ENCODE data around the gene FBH1. TPM values are rescaled to one million over a fixed set of nuclear protein-coding genes. Genes with fewer than 3 reads are reported as not detected.

Gene FBH1
- total and polyA plus RNA-seq, 9 of the 15 experiments (the other 6 are each of a cell fraction or from before 2014, with no cell fraction given) = 13.4 to 108 (median 77.8) TPM

DNA sequence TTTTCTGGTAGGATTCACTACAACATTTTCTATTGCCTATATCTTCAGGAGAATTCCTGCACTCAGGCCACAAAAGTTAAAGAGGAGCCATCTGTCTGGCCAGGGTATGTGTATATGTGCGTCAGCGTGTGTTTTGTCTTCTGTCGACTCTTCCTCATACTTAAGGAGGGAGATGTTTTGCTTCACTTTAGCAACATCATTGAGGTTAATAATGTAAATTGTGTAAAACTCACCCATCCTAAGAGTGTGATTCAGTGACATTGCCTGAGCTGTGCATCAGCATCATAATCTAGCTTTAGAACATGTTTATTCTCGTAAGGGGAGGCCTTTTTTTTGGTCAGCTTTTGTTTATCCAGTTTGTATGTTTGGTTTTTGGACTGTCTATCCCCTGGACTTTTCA lies 23.7 kb downstream of the FBH1 start (continued):
- TF ChIP-seq ZBTB5 (IDR thresholded peaks at IDR 0.05) = no peak
- no peak for TF ChIP-seq FOXK2 (conservative IDR thresholded peaks at IDR 0.05 in 1 of 2, IDR thresholded peaks at IDR 0.05 in 1 of 2; ENCODE audit: low read depth in 2 of 2)

DNA sequence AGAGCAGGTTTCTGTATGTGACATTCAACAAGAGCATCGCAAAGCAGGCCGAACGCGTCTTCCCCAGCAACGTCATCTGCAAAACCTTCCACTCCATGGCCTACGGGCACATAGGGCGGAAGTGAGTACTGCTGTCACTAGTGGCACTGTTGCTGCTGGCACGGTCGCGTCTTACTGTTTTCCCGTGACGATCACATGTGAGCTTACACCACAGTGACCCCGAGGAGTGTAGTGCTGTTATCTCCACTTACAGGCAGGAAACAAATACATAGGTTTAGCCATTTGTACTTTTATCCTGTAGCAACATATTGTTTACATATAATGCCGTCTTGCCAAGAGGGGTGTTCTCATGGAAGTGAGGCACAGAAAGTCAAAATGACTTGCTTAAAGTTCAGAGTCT lies 25.4 kb downstream of the FBH1 start:
- ATAC-seq (no peak), DNase-seq (ENCODE audit: extremely low read depth in 1 of 4, low spot score in 3 of 4) (no peak), FAIRE-seq (no peak)
- ChIA-PET CTCF (ENCODE audit: low intra/inter-chr PET ratio) (no interaction called here), POLR2A (no interaction called here)
- H3K27ac ChIP-seq (ENCODE audit: extremely low read depth, low read depth, low read length) = no peak overlapping the region; the same call in 2 of the 3 replicates
- H4K20me1 ChIP-seq (replicated peaks; ENCODE audit: control insufficient read depth, insufficient read depth, low read length) = no peaks in the 10 kb centered on the region
- H3K9me3 ChIP-seq (replicated peaks; ENCODE audit: control insufficient read depth, insufficient read depth, low read depth, low read length) = no peaks in the 10 kb centered on the region
- no peak overlapping the region for H3K4me3 ChIP-seq
- 93% methylated on average over 14 of the region's 14 CpGs for WGBS (ENCODE audit: insufficient coverage, low coverage, missing lambda C conversion rate)
- intact Hi-C loops (cut with micrococcal nuclease) (no loop called here), in situ Hi-C loops (cut with MboI) (no loop called here)
- H3K4me2 ChIP-seq (ENCODE audit: insufficient read depth, low read length) = no peak overlapping the region
- no peaks in the 10 kb centered on the region for H3K79me2 ChIP-seq (ENCODE audit: control insufficient read depth, insufficient read depth, low read length)
- no peaks in the 10 kb centered on the region for H3K4me1 ChIP-seq (replicated peaks in 1 of 2; ENCODE audit: control insufficient read depth in 2 of 2, insufficient read depth in 2 of 2, low read length in 2 of 2)
- BruUV-seq (replicated peaks) = no TSS peak
- TF ChIP-seq, protein P1, sequence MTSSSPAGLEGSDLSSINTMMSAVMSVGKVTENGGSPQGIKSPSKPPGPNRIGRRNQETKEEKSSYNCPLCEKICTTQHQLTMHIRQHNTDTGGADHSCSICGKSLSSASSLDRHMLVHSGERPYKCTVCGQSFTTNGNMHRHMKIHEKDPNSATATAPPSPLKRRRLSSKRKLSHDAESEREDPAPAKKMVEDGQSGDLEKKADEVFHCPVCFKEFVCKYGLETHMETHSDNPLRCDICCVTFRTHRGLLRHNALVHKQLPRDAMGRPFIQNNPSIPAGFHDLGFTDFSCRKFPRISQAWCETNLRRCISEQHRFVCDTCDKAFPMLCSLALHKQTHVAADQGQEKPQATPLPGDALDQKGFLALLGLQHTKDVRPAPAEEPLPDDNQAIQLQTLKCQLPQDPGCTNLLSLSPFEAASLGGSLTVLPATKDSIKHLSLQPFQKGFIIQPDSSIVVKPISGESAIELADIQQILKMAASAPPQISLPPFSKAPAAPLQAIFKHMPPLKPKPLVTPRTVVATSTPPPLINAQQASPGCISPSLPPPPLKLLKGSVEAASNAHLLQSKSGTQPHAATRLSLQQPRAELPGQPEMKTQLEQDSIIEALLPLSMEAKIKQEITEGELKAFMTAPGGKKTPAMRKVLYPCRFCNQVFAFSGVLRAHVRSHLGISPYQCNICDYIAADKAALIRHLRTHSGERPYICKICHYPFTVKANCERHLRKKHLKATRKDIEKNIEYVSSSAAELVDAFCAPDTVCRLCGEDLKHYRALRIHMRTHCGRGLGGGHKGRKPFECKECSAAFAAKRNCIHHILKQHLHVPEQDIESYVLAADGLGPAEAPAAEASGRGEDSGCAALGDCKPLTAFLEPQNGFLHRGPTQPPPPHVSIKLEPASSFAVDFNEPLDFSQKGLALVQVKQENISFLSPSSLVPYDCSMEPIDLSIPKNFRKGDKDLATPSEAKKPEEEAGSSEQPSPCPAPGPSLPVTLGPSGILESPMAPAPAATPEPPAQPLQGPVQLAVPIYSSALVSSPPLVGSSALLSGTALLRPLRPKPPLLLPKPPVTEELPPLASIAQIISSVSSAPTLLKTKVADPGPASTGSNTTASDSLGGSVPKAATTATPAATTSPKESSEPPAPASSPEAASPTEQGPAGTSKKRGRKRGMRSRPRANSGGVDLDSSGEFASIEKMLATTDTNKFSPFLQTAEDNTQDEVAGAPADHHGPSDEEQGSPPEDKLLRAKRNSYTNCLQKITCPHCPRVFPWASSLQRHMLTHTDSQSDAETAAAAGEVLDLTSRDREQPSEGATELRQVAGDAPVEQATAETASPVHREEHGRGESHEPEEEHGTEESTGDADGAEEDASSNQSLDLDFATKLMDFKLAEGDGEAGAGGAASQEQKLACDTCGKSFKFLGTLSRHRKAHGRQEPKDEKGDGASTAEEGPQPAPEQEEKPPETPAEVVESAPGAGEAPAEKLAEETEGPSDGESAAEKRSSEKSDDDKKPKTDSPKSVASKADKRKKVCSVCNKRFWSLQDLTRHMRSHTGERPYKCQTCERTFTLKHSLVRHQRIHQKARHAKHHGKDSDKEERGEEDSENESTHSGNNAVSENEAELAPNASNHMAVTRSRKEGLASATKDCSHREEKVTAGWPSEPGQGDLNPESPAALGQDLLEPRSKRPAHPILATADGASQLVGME (CRISPR knock-in tag; IDR thresholded peaks at IDR 0.05) = no peak
- TF ChIP-seq NCOA6 (IDR thresholded peaks at IDR 0.05) = no peak
- TF ChIP-seq CCNT2 (IDR thresholded peaks at IDR 0.05; ENCODE audit: borderline replicate concordance, extremely low read depth, insufficient read length, low read depth, low read length) = no peak
- no peak for TF ChIP-seq NCOA2 (IDR thresholded peaks at IDR 0.05; ENCODE audit: partially characterized antibody in 2 of 2)
- no peak for TF ChIP-seq SMARCA5 (IDR thresholded peaks at IDR 0.05)
- no peak for TF ChIP-seq CC2D1A (IDR thresholded peaks at IDR 0.05)
- TF ChIP-seq NFE2 (IDR thresholded peaks at IDR 0.05; ENCODE audit: low read depth) = no peak
- TF ChIP-seq MAFG (tag; conservative IDR thresholded peaks at IDR 0.05) = no peak
- no peak for TF ChIP-seq ZC3H8 (IDR thresholded peaks at IDR 0.05)
- no peaks in the 10 kb centered on the region for H3K9me1 ChIP-seq (ENCODE audit: control insufficient read depth, insufficient read depth, low read length)
- H3K27me3 ChIP-seq (ENCODE audit: control insufficient read depth in 2 of 2, insufficient read depth in 2 of 2, low read length in 2 of 2) = no peaks in the 10 kb centered on the region
- H3K9ac ChIP-seq (ENCODE audit: insufficient read depth in 1 of 2, low read depth in 2 of 2, low read length in 2 of 2) = no peak overlapping the region
- no peak overlapping the region for H2AFZ ChIP-seq (ENCODE audit: low read depth, low read length)
- peaks cover 96% of the 10 kb centered on the region for H3K36me3 ChIP-seq (ENCODE audit: control insufficient read depth, insufficient read depth, low read length)

All from K562 (cell line).